ENCODE measurements around the gene RSPH10B.
"Not testable (repeated sequence)": the region's sequence is repeated elsewhere in the genome, so short reads cannot be mapped to it uniquely, and the experiment has no call there.

DNA sequence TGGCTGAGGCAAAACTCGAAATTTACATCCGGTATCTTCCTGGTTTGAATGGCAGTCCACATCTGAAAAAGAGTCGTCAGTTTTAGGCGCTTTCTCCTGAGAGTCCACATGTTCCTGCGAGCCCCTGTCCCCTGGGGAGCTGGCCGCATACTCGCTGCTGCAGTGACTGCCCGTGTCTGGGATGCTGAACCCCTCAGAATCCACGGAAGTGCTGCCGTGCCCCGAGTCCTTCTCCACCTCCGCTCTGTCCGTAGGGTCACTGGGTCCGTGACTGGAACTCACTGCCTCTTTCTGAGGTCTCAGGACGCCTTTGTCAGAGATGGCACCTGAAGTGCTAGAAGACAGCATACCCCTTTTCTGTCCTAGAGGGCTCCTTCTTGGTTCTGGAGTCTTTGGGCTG lies 16.6 kb upstream of the RSPH10B start:
- TF ChIP-seq, protein P1, sequence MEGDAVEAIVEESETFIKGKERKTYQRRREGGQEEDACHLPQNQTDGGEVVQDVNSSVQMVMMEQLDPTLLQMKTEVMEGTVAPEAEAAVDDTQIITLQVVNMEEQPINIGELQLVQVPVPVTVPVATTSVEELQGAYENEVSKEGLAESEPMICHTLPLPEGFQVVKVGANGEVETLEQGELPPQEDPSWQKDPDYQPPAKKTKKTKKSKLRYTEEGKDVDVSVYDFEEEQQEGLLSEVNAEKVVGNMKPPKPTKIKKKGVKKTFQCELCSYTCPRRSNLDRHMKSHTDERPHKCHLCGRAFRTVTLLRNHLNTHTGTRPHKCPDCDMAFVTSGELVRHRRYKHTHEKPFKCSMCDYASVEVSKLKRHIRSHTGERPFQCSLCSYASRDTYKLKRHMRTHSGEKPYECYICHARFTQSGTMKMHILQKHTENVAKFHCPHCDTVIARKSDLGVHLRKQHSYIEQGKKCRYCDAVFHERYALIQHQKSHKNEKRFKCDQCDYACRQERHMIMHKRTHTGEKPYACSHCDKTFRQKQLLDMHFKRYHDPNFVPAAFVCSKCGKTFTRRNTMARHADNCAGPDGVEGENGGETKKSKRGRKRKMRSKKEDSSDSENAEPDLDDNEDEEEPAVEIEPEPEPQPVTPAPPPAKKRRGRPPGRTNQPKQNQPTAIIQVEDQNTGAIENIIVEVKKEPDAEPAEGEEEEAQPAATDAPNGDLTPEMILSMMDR (IDR thresholded peaks at IDR 0.05 in 8 of 11, conservative IDR thresholded peaks at IDR 0.05 in 3 of 11) = not testable (repeated sequence)
- not testable (repeated sequence) for TF ChIP-seq POLR2AphosphoS5, POLR2A (IDR thresholded peaks at IDR 0.05)
